SK-N-SH (cell line): ENCODE results near the gene KISS1R. TPM values are rescaled to one million over a fixed set of nuclear protein-coding genes. Genes with fewer than 3 reads are reported as not detected.

Experiments used
- CTCF ChIA-PET: fragments of 300-600, 350-600 bp; formaldehyde crosslinking; extraction: SDS; loops from one replicate; lab custom pipeline; 2021; lab: Yijun Ruan, JAX
- POLR2A ChIA-PET: fragments of 350-600 bp; sonication (Branson Sonifier 250); formaldehyde crosslinking; extraction: SDS; loops from one replicate; lab custom pipeline; 2020; ENCODE audit warnings: antibody characterized with exemption, inconsistent platforms; lab: Yijun Ruan, JAX
- DNase-seq: peaks from one replicate; pipeline ENCODE4 v3.0.0; 2012
- H2AFZ ChIP-seq: fragments of 200-600 bp; sonication (generic); 2 replicates; pipeline ENCODE4 v1.8.1; 2016; ENCODE audit warnings: antibody characterized with exemption, mild to moderate bottlenecking, low read depth
- H3F3A ChIP-seq: fragments of 200-600 bp; sonication (generic); replicated peaks from 2 replicates; pipeline ENCODE3; 2016; ENCODE audit warnings: antibody characterized with exemption, mild to moderate bottlenecking; ENCODE audit not compliant: insufficient read depth
- H3K27ac ChIP-seq, 2 experiments: fragments of 200-500 bp in 1 of 2; fragments of 200-600 bp in 1 of 2; sonication (Bioruptor generic) in 1 of 2; sonication (generic), shearing (Covaris generic) in 1 of 2; 2 replicates each; pipeline versions ENCODE4 v1.5.1 to v1.6.1; 2014 to 2016; ENCODE audit warnings: low read depth in 2 of 2, inconsistent platforms in 1 of 2, low read length in 1 of 2, mild to moderate bottlenecking in 1 of 2, mixed read lengths in 1 of 2
- H3K27me3 ChIP-seq: fragments of 200-600 bp; sonication (generic), shearing (Covaris generic); 2 replicates; pipeline ENCODE4 v1.6.1; 2016; ENCODE audit warnings: mixed run types; ENCODE audit not compliant: insufficient read depth
- H3K36me3 ChIP-seq, 2 experiments: fragments of 200-500 bp in 1 of 2; fragments of 200-600 bp in 1 of 2; sonication (Bioruptor generic) in 1 of 2; sonication (generic) in 1 of 2; replicated peaks in 1 of 2; 2 replicates each; pipeline versions ENCODE3 to v1.5.1; 2014 to 2016; ENCODE audit warnings: low read length in 1 of 2, mild to moderate bottlenecking in 1 of 2; ENCODE audit not compliant: insufficient read depth in 2 of 2, control insufficient read depth in 1 of 2
- H3K4me1 ChIP-seq, 2 experiments: fragments of 200-500 bp in 1 of 2; fragments of 200-600 bp in 1 of 2; sonication (Bioruptor generic) in 1 of 2; sonication (generic), shearing (Covaris generic) in 1 of 2; 2 replicates each; pipeline versions ENCODE4 v1.5.1 to v1.6.1; 2014 to 2016; ENCODE audit warnings: low read depth in 1 of 2, low read length in 1 of 2, mixed run types in 1 of 2; ENCODE audit not compliant: insufficient read depth in 2 of 2, control insufficient read depth in 1 of 2
- H3K4me2 ChIP-seq: fragments of 200-600 bp; sonication (generic), shearing (Covaris generic); 2 replicates; pipeline ENCODE4 v1.6.1; 2017; ENCODE audit warnings: mixed run types
- H3K4me3 ChIP-seq, 2 experiments: fragments of 200-500 bp in 1 of 2; fragments of 200-600 bp in 1 of 2; sonication (Bioruptor generic) in 1 of 2; sonication (generic), shearing (Covaris generic) in 1 of 2; 2 replicates each; pipeline versions ENCODE4 v1.5.1 to v1.8.1; 2014 to 2016; ENCODE audit warnings: low read depth in 2 of 2, inconsistent platforms in 1 of 2, low read length in 1 of 2, mild to moderate bottlenecking in 1 of 2, mixed read lengths in 1 of 2, moderate library complexity in 1 of 2
- H3K79me2 ChIP-seq: fragments of 200-600 bp; sonication (generic); 2 replicates; pipeline ENCODE4 v1.8.1; 2017; ENCODE audit warnings: mild to moderate bottlenecking; ENCODE audit not compliant: insufficient read depth
- H3K9ac ChIP-seq: fragments of 200-600 bp; sonication (generic); 2 replicates; pipeline ENCODE4 v1.6.1; 2017; ENCODE audit warnings: mixed run types
- H3K9me2 ChIP-seq: fragments of 200-600 bp; sonication (generic); 2 replicates; pipeline ENCODE4 v1.6.1; 2017; ENCODE audit warnings: mixed run types
- H3K9me3 ChIP-seq: fragments of 200-600 bp; sonication (generic); 2 replicates; pipeline ENCODE4 v1.6.1; 2017; ENCODE audit warnings: mixed run types, mild to moderate bottlenecking, moderate library complexity
- H4K20me1 ChIP-seq: fragments of 200-600 bp; sonication (generic); 2 replicates; pipeline ENCODE4 v1.6.1; 2017; ENCODE audit warnings: mild to moderate bottlenecking, mixed run types; ENCODE audit not compliant: insufficient read depth
- CTCF ChIP-seq: fragments of 200-600 bp; sonication (generic); IDR thresholded peaks from 2 replicates; pipeline ENCODE4 v1.6.1; 2017; ENCODE audit warnings: antibody characterized with exemption, mild to moderate bottlenecking, moderate library complexity
- ELF1 ChIP-seq: IDR thresholded peaks from 2 replicates; pipeline ENCODE4 v1.4.0; 2012
- FOSL2 ChIP-seq: IDR thresholded peaks from 2 replicates; pipeline ENCODE4 v1.4.0; 2012; ENCODE audit warnings: low read depth, mild to moderate bottlenecking, moderate library complexity, borderline replicate concordance
- IRF3 ChIP-seq: fragments of 150-350 bp; IDR thresholded peaks from 2 replicates; pipeline ENCODE4 v1.6.1; 2016; ENCODE audit warnings: mild to moderate bottlenecking, low read depth, low read length
- JUND ChIP-seq: IDR thresholded peaks from 2 replicates; pipeline ENCODE4 v1.4.0; 2012
- MEF2A ChIP-seq: IDR thresholded peaks from 2 replicates; pipeline ENCODE4 v1.4.0; 2012; ENCODE audit warnings: low read depth, borderline replicate concordance
- POLR2AphosphoS5 ChIP-seq: IDR thresholded peaks from 2 replicates; pipeline ENCODE4 v1.6.1; 2012; ENCODE audit warnings: low read depth, low read length
- RAD21 ChIP-seq: IDR thresholded peaks from 2 replicates; pipeline ENCODE4 v1.6.1; 2012; ENCODE audit warnings: mild to moderate bottlenecking, low read length
- REST ChIP-seq: IDR thresholded peaks from 2 replicates; pipeline ENCODE4 v1.6.1; 2012; ENCODE audit warnings: mild to moderate bottlenecking, low read depth, low read length, moderate library complexity
- SMC3 ChIP-seq: IDR thresholded peaks from 2 replicates; pipeline ENCODE4 v1.6.1; 2012; ENCODE audit warnings: low read depth, low read length, improper control_type of control experiment
- TAF1 ChIP-seq: IDR thresholded peaks from 2 replicates; pipeline ENCODE4 v1.6.1; 2012; ENCODE audit warnings: low read depth, mild to moderate bottlenecking, low read length, moderate library complexity, borderline replicate concordance
- TCF12 ChIP-seq: IDR thresholded peaks from 2 replicates; pipeline ENCODE4 v1.4.0; 2012
- TEAD4 ChIP-seq: IDR thresholded peaks from 2 replicates; pipeline ENCODE4 v1.4.0; 2012; ENCODE audit warnings: mild to moderate bottlenecking, borderline replicate concordance; ENCODE audit not compliant: insufficient read depth
- USF1 ChIP-seq: IDR thresholded peaks from 2 replicates; pipeline ENCODE4 v1.4.0; 2012; ENCODE audit warnings: low read depth, borderline replicate concordance
- YY1 ChIP-seq: IDR thresholded peaks from 2 replicates; pipeline ENCODE4 v1.4.0; 2012; ENCODE audit warnings: low read depth, mild to moderate bottlenecking
- WGBS: methylation state at CpG from one replicate; pipeline ENCODE4 v1.1.6; 2017; ENCODE audit warnings: low lambda C conversion rate; 5-methylcytosine and 5-hydroxymethylcytosine counted together
- polyA plus RNA-seq, 3 experiments: library from polyadenylated mRNA; depleted of rRNA; stranded (reverse); fragments of >200 nt; gene quantifications; 2 replicates each; pipeline ENCODE4 v1.2.3, GENCODE V29; 2012
- TF ChIP-seq, protein P1 (sequence below): IDR thresholded peaks from 2 replicates; pipeline ENCODE4 v1.4.0; 2012; ENCODE audit warnings: low read depth
- TF ChIP-seq, protein P2 (sequence below): IDR thresholded peaks from 2 replicates; pipeline ENCODE4; 2012

KISS1R gene
- polyA plus RNA-seq, 1 of the 3 experiments (the other 2 are of a cell fraction), result not detected

GRCh38 chr19:937259-937694, 20.1 kb downstream of the KISS1R start (continued):
- TF ChIP-seq IRF3, result no peak
- TF ChIP-seq, protein P1, sequence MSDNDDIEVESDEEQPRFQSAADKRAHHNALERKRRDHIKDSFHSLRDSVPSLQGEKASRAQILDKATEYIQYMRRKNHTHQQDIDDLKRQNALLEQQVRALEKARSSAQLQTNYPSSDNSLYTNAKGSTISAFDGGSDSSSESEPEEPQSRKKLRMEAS, result no peak
- TF ChIP-seq TEAD4, result no peak
- no peak for TF ChIP-seq ELF1

DNA sequence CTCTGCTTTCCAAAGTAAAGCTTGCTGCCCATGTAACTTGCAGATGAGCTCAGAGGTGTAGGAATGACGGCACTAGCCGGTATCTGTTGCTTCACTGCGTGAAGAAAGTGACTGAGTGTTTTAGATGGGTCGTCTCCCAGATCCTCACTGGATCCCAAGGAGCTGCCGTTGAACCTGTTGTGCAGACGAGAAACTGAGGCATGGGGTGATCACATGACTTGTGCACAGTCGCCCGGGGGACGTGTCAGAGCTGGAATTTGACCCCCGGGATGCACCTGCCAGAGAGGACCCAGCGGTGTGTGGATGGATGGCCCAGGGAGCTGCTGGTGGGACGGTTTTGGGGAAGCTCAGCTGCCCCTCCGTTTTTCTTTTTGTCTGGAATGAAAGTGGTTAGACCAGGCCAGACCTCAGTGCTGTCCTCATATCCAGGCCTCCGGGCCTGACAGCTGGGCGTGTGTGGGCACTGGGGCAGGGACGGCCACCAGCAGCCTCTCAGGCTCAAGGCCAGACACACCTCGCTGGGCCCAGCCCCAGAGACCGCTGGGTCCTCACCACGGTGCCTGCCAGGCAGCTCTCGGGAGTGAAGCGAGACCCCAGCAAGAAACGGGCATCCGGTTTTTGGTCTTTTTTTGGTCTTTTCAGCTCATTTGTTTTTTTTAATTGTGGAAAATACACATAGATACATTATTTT, 21.2 kb downstream of the KISS1R start:
- H3K9me2 ChIP-seq, result no peaks in the 10 kb centered on the region
- no peak for DNase-seq
- POLR2A ChIA-PET, result no interaction called here
- H3K79me2 ChIP-seq, result peaks cover 51% of the 10 kb centered on the region
- no peak overlapping the region for H3K4me2 ChIP-seq
- CTCF ChIA-PET, result interaction anchor here (1.1 to 1.4 kb wide), 3 partner anchors 18 to 82 kb away, joined by 3 to 7 read pairs (median 3); no protein-coding TSS in a partner anchor
- peaks cover 10 to 59% of the 10 kb centered on the region in 2 experiments; a peak in 3 of 4 replicates for H3K4me1 ChIP-seq
- H3K27me3 ChIP-seq, result no peaks in the 10 kb centered on the region
- H3K27ac ChIP-seq, result peak overlapping the region in 1 of 2 experiments; percentile 3; a peak in 1 of 4 replicates
- H3K4me3 ChIP-seq, result no peak overlapping the region
- no peak overlapping the region for H2AFZ ChIP-seq
- TF ChIP-seq TAF1 (no peak), TCF12 (no peak), FOSL2 (no peak), POLR2AphosphoS5 (no peak), REST (no peak), SMC3 (no peak), CTCF (no peak), JUND (no peak), MEF2A (no peak), YY1 (no peak), RAD21 (no peak), USF1 (no peak)
- TF ChIP-seq, protein P1, result no peak
- TF ChIP-seq, protein P2, sequence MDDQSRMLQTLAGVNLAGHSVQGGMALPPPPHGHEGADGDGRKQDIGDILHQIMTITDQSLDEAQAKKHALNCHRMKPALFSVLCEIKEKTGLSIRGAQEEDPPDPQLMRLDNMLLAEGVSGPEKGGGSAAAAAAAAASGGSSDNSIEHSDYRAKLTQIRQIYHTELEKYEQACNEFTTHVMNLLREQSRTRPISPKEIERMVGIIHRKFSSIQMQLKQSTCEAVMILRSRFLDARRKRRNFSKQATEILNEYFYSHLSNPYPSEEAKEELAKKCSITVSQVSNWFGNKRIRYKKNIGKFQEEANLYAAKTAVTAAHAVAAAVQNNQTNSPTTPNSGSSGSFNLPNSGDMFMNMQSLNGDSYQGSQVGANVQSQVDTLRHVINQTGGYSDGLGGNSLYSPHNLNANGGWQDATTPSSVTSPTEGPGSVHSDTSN, result no peak
- WGBS, result 97% methylated on average over 19 of the region's 23 CpGs
- peaks cover 30% of the 10 kb centered on the region for H4K20me1 ChIP-seq
- no peaks in the 10 kb centered on the region for H3K36me3 ChIP-seq
- H3K9me3 ChIP-seq, result no peaks in the 10 kb centered on the region
- no peak overlapping the region for H3K9ac ChIP-seq
- peaks cover 13% of the 10 kb centered on the region for H3F3A ChIP-seq
